ENCODE data around the gene ITPR1. TPM values are rescaled to one million over a fixed set of nuclear protein-coding genes. Genes with fewer than 3 reads are reported as not detected.

ITPR1 gene
- total RNA-seq, 1 experiment from 2014 or later = 8.7 TPM

GRCh38 chr3:4496087-4496452 is 2.9 kb downstream of the ITPR1 start:
- no peaks in the 10 kb centered on the region for H3K9me3 ChIP-seq (ENCODE audit: control insufficient read depth, insufficient read depth, low read depth, low read length)
- in situ Hi-C loops (cut with HindIII; ENCODE audit: low pct_unique_long_range_greater_than_20kb, low sequenced_read_pairs) = no loop called here
- no peak overlapping the region for H3K27ac ChIP-seq (ENCODE audit: low read length)
- H3K36me3 ChIP-seq (ENCODE audit: control insufficient read depth, insufficient read depth, low read length) = no peaks in the 10 kb centered on the region
- TF ChIP-seq REST (IDR thresholded peaks at IDR 0.05; ENCODE audit: insufficient read depth in 1 of 2, low read depth in 2 of 2, low read length in 1 of 2) (no peak), POLR2AphosphoS5 (IDR thresholded peaks at IDR 0.05; ENCODE audit: low read depth, low read length) (no peak), CTCF (IDR thresholded peaks at IDR 0.05) (no peak), TCF7L2 (IDR thresholded peaks at IDR 0.05; ENCODE audit: low read depth, low read length) (no peak), SIN3A (IDR thresholded peaks at IDR 0.05; ENCODE audit: borderline replicate concordance, insufficient read depth, low read depth, low read length) (no peak)
- ATAC-seq (no peak), DNase-seq (ENCODE audit: low read depth, low spot score) (no peak)
- ChIA-PET CTCF (no interaction called here), POLR2A (no interaction called here)
- peaks cover 3% of the 10 kb centered on the region for H3K4me1 ChIP-seq (ENCODE audit: control insufficient read depth, insufficient read depth, low read length)
- intact Hi-C loops (cut with micrococcal nuclease; ENCODE audit: unreplicated experiment) = loop anchor here (10.0 kb wide), 1 partner anchor 139 kb away; no protein-coding TSS in a partner anchor
- no peaks in the 10 kb centered on the region for H3K27me3 ChIP-seq (ENCODE audit: control insufficient read depth, insufficient read depth, low read length)
- BruUV-seq (replicated peaks) = no TSS peak
- no peak overlapping the region for H3K4me3 ChIP-seq (ENCODE audit: low read depth in 2 of 2, low read length in 2 of 2)

- Histone ChIP-seq H3K4me3 (ENCODE audit: low read depth in 2 of 2, low read length in 2 of 2) (no peak overlapping the region), H3K9me3 (ENCODE audit: control insufficient read depth, insufficient read depth, low read depth, low read length) (no peaks in the 10 kb centered on the region), H3K27me3 (ENCODE audit: control insufficient read depth, insufficient read depth, low read length) (no peaks in the 10 kb centered on the region), H3K4me1 (ENCODE audit: control insufficient read depth, insufficient read depth, low read length) (peaks cover 3% of the 10 kb centered on the region), H3K27ac (ENCODE audit: low read length) (no peak overlapping the region), H3K36me3 (ENCODE audit: control insufficient read depth, insufficient read depth, low read length) (no peaks in the 10 kb centered on the region)
- intact Hi-C loops (cut with micrococcal nuclease; ENCODE audit: unreplicated experiment) (loop anchor here (10.0 kb wide), 1 partner anchor 138 kb away; no protein-coding TSS in a partner anchor), in situ Hi-C loops (cut with HindIII; ENCODE audit: low pct_unique_long_range_greater_than_20kb, low sequenced_read_pairs) (no loop called here)
- no peak for TF ChIP-seq REST (IDR thresholded peaks at IDR 0.05; ENCODE audit: insufficient read depth in 1 of 2, low read depth in 2 of 2, low read length in 1 of 2)
- TF ChIP-seq SIN3A (IDR thresholded peaks at IDR 0.05; ENCODE audit: borderline replicate concordance, insufficient read depth, low read depth, low read length) = no peak
- TF ChIP-seq TCF7L2 (IDR thresholded peaks at IDR 0.05; ENCODE audit: low read depth, low read length) = no peak
- TF ChIP-seq CTCF (IDR thresholded peaks at IDR 0.05) = no peak
- no peak for TF ChIP-seq POLR2AphosphoS5 (IDR thresholded peaks at IDR 0.05; ENCODE audit: low read depth, low read length)
- POLR2A ChIA-PET = no interaction called here
- ATAC-seq (no peak), DNase-seq (ENCODE audit: low read depth, low spot score) (no peak)
- CTCF ChIA-PET = no interaction called here
- BruUV-seq (replicated peaks) = no TSS peak
These were observed 4.0 kb downstream of the ITPR1 start for GRCh38 chr3:4497005-4497692.

Data from Panc1 (cell line).